Measurements from ENCODE around the gene BLOC1S5. TPM values are rescaled to one million over a fixed set of nuclear protein-coding genes. Genes with fewer than 3 reads are reported as not detected.

The BLOC1S5 gene
- total RNA-seq, 2 experiments from 2014 or later = 22.6 to 30.7 TPM

DNA sequence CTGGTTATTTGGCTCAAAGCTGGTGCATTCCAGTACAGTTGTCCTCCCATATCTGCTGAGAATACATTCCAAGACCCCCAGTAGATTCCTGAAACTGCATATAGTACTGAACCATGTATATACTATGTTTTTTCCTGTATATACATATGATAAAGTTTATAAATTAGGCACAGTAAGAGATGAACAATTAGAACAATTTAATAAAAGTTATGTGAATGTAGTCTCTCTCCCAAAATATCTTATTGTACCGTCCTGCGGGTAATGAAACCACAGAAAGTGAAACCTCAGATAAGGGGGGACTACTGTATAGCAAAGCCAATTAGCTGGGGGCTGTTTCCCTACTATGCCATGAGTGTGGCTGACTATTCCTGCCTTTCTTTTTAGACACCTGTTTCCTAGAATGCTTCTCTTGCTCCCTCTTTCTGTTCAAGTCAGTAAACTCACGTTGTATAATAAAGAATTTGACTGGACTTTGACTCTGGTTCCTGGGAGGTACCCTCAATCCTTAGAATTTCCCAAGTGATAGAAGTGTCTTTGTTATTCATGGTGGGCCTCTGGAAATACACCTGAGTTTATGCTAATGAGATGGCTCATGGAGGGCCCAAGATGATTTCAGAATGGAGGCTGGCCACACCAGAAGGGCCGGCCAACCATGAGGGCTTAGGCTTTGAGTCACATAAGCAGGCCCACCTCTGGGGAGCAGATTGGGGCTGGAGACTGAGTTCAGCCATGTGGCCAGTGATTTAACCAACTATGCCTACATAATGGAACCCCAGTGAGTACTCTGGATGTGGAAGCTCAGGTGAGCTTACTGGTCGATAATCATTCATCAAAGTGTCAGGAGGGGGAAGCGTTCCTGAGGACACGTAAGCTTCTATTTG, 689 bp upstream of the BLOC1S5 start:
- H3K4me2 ChIP-seq (ENCODE audit: low read length) = peak overlapping the region; percentile 86
- H3K36me3 ChIP-seq (ENCODE audit: insufficient read depth, low read length) = peaks cover 22% of the 10 kb centered on the region
- DNase-seq (ENCODE audit: low spot score) = no peak
- H3K9me2 ChIP-seq (ENCODE audit: insufficient read depth, low read length) = no peaks in the 10 kb centered on the region; the same call in 1 of the 2 replicates
- ChIA-PET CTCF (ENCODE audit: unreplicated experiment) (no interaction called here), POLR2A (interaction anchor here (0.8 to 2.2 kb wide), 7 partner anchors 9 to 368 kb away, joined by 3 to 22 read pairs (median 4); partner anchors contain the start of gene EEF1E1)
- H4K20me1 ChIP-seq (ENCODE audit: insufficient read depth, low read length) = no peaks in the 10 kb centered on the region
- peak overlapping the region; percentile 48 for H3K27ac ChIP-seq (ENCODE audit: low read depth, low read length, poor library complexity, severe bottlenecking)
- peak overlapping the region; percentile 94 for H3K4me3 ChIP-seq (ENCODE audit: low read depth, low read length, poor library complexity, severe bottlenecking)
- TSS peak; percentile 92 for BruUV-seq (replicated peaks)
- H3K4me1 ChIP-seq (ENCODE audit: insufficient read depth, low read length, poor library complexity, severe bottlenecking) = peaks cover 27% of the 10 kb centered on the region
- intact Hi-C loops (cut with micrococcal nuclease; ENCODE audit: unreplicated experiment) = loop anchor here (1.0 to 5.0 kb wide), 4 partner anchors 37 to 678 kb away; partner anchors contain the start of genes CAGE1, EEF1E1 and RIOK1
- peak overlapping the region; percentile 85 for H2AFZ ChIP-seq (ENCODE audit: low read length)
- TF ChIP-seq EZH2phosphoT487 (IDR thresholded peaks at IDR 0.05; ENCODE audit: borderline replicate concordance, low read depth, low read length) = no peak
- TF ChIP-seq, protein P1, sequence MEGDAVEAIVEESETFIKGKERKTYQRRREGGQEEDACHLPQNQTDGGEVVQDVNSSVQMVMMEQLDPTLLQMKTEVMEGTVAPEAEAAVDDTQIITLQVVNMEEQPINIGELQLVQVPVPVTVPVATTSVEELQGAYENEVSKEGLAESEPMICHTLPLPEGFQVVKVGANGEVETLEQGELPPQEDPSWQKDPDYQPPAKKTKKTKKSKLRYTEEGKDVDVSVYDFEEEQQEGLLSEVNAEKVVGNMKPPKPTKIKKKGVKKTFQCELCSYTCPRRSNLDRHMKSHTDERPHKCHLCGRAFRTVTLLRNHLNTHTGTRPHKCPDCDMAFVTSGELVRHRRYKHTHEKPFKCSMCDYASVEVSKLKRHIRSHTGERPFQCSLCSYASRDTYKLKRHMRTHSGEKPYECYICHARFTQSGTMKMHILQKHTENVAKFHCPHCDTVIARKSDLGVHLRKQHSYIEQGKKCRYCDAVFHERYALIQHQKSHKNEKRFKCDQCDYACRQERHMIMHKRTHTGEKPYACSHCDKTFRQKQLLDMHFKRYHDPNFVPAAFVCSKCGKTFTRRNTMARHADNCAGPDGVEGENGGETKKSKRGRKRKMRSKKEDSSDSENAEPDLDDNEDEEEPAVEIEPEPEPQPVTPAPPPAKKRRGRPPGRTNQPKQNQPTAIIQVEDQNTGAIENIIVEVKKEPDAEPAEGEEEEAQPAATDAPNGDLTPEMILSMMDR (conservative IDR thresholded peaks at IDR 0.05; ENCODE audit: low read length) = no peak
- H3K9me3 ChIP-seq (ENCODE audit: low read length) = no peaks in the 10 kb centered on the region
- peaks cover 17% of the 10 kb centered on the region; the same call in 1 of the 2 replicates for H3K79me2 ChIP-seq (ENCODE audit: insufficient read depth, low read depth, low read length)

DNA sequence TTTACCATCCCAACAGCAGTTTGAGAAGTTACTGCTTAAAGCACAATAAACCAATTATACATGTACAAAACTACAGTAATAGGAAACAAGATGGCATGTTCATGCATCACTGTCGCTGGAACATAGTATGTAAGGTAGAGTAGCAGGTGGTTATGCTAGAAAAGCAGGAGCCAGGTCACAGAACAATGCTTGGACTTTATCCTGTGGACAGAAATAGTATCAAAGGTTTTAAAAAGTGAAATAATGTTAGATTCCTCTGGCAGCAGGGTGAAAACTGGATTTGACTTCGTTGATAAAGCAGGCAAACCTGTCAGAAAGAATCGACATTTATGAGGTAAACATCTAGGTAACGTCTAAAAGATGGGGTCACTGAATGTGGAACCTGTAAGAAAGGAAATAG, 2.5 kb downstream of the BLOC1S5 start:
- Histone ChIP-seq H3K27ac (ENCODE audit: low read depth, low read length, poor library complexity, severe bottlenecking) (no peak overlapping the region), H3K9me2 (ENCODE audit: insufficient read depth, low read length) (no peaks in the 10 kb centered on the region; the same call in 1 of the 2 replicates), H2AFZ (ENCODE audit: low read length) (no peak overlapping the region), H3K4me2 (ENCODE audit: low read length) (no peak overlapping the region), H3K4me1 (ENCODE audit: insufficient read depth, low read length, poor library complexity, severe bottlenecking) (peaks cover 27% of the 10 kb centered on the region), H3K4me3 (ENCODE audit: low read depth, low read length, poor library complexity, severe bottlenecking) (no peak overlapping the region), H3K79me2 (ENCODE audit: insufficient read depth, low read depth, low read length) (peaks cover 22% of the 10 kb centered on the region; the same call in 1 of the 2 replicates), H3K9me3 (ENCODE audit: low read length) (no peaks in the 10 kb centered on the region), H3K36me3 (ENCODE audit: insufficient read depth, low read length) (peaks cover 53% of the 10 kb centered on the region), H4K20me1 (ENCODE audit: insufficient read depth, low read length) (no peaks in the 10 kb centered on the region)
- no TSS peak for BruUV-seq (replicated peaks)
- TF ChIP-seq, protein P1 (conservative IDR thresholded peaks at IDR 0.05; ENCODE audit: low read length) = no peak
- TF ChIP-seq EZH2phosphoT487 (IDR thresholded peaks at IDR 0.05; ENCODE audit: borderline replicate concordance, low read depth, low read length) = no peak
- POLR2A ChIA-PET = no interaction called here
- no peak for DNase-seq (ENCODE audit: low spot score)
- intact Hi-C loops (cut with micrococcal nuclease; ENCODE audit: unreplicated experiment) = loop anchor here (5.0 kb wide), 3 partner anchors 156 to 674 kb away; partner anchors contain the start of genes CAGE1 and RIOK1
- CTCF ChIA-PET (ENCODE audit: unreplicated experiment) = no interaction called here

Data from OCI-LY7 (cell line).